Sigmoid colon (tissue), 7 donors: ENCODE measurements around the gene FSTL1. TPM values are rescaled to one million over a fixed set of nuclear protein-coding genes. Genes with fewer than 3 reads are reported as not detected.

Source experiments
- DNase-seq: peaks from one replicate; pipeline ENCODE4 v3.0.0-alpha.2; 2019
- H3K27ac ChIP-seq, 4 donors: fragments of 200-600 bp; sonication (generic); one replicate each; pipeline ENCODE4 v1.5.1; 2016 to 2019; ENCODE audit warnings: mild to moderate bottlenecking in 1 of 4
- H3K27me3 ChIP-seq, 3 donors: fragments of 200-600 bp; sonication (generic); one replicate each; pipeline ENCODE4 v1.5.1; 2019; ENCODE audit warnings: mild to moderate bottlenecking in 1 of 3
- H3K36me3 ChIP-seq, 4 donors: fragments of 200-600 bp; sonication (generic); one replicate each; pipeline ENCODE4 v1.5.1; 2016 to 2019
- H3K4me1 ChIP-seq, 4 donors: fragments of 200-600 bp; sonication (generic); one replicate each; pipeline ENCODE4 v1.5.1; 2017 to 2019
- H3K4me3 ChIP-seq, 4 donors: fragments of 200-600 bp; sonication (generic); one replicate each; pipeline ENCODE4 v1.5.1; 2017 to 2019; ENCODE audit warnings: mild to moderate bottlenecking in 2 of 4, moderate library complexity in 1 of 4
- H3K9me3 ChIP-seq, 4 donors: fragments of 200-600 bp in 3 of 4; sonication (generic) in 3 of 4; one replicate each; pipeline versions ENCODE4 v1.5.1 to v1.6.1; 2013 to 2019
- CTCF ChIP-seq, 4 experiments: fragments of 450-650 bp in 3 of 4; fragments of 200-600 bp in 1 of 4; IDR thresholded peaks; one replicate each; pipeline ENCODE4 v1.5.1; 2016 to 2019; ENCODE audit warnings: antibody characterized with exemption in 4 of 4, mild to moderate bottlenecking in 3 of 4, moderate library complexity in 2 of 4
- EP300 ChIP-seq, 4 donors: sonication (generic); formaldehyde crosslinking; IDR thresholded peaks; one replicate each; pipeline ENCODE4 v1.6.1; 2017; ENCODE audit warnings: antibody characterized with exemption in 4 of 4
- POLR2A ChIP-seq, 2 donors: fragments of 450-650 bp; IDR thresholded peaks; one replicate each; pipeline ENCODE4 v1.6.1; 2016; ENCODE audit warnings: antibody characterized with exemption in 2 of 2, mild to moderate bottlenecking in 2 of 2, moderate library complexity in 2 of 2
- POLR2AphosphoS5 ChIP-seq, 4 donors: sonication (generic); formaldehyde crosslinking; IDR thresholded peaks; one replicate each; pipeline ENCODE4 v1.6.1; 2017; ENCODE audit warnings: antibody characterized with exemption in 4 of 4
- WGBS, 2 donors: extraction: QIAGEN DNeasy Blood & Tissue Kit; methylation state at CpG; one replicate each; pipeline ENCODE4 v1.1.7; 2013; 5-methylcytosine and 5-hydroxymethylcytosine counted together
- intact Hi-C: fragments of 100-400 bp; cut with DNase I; formaldehyde crosslinking; loops from one replicate; pipeline ENCODE4 v1.15.1; 2023
- polyA plus RNA-seq, 3 donors: library from polyadenylated mRNA; stranded (reverse); fragments of 200-250 nt; gene quantifications; one replicate each; pipeline ENCODE4 v1.2.3, GENCODE V29; 2013
- total RNA-seq, 4 donors: library from RNA; depleted of rRNA; stranded (reverse); fragments of >200 nt; gene quantifications; one replicate each; pipeline ENCODE4 v1.1.0, GENCODE V29; 2016
- donor health status: healthy with polysubstance abuse.
- donor health status: Bipolar disorder and iron deficiency.
- donor health status: healthy.

Gene FSTL1
- total and polyA plus RNA-seq, 7 donors, result 8.1 to 653 (median 266) TPM

GRCh38 chr3:120448756-120449155 lies 2.0 kb downstream of the FSTL1 start:
- intact Hi-C loops, result no loop called here
- H3K27me3 ChIP-seq, result no peaks in the 10 kb centered on the region
- TF ChIP-seq CTCF (IDR thresholded peaks at IDR 0.05), result no peak
- TF ChIP-seq POLR2A (IDR thresholded peaks at IDR 0.05), result no peak
- TF ChIP-seq POLR2AphosphoS5 (IDR thresholded peaks at IDR 0.05), result peak in 2 of 4 donors; percentile 21
- no peak for TF ChIP-seq EP300 (IDR thresholded peaks at IDR 0.05)
- no peak for DNase-seq
- WGBS, 2 donors, result 80 to 81% methylated on average over 2 of the region's 2 CpGs
- H3K36me3 ChIP-seq, result no peaks in the 10 kb centered on the region
- peak overlapping the region; percentile 96 to 98 (median 98) for H3K27ac ChIP-seq
- no peaks in the 10 kb centered on the region for H3K9me3 ChIP-seq
- H3K4me3 ChIP-seq, result peak overlapping the region; percentile 85 to 94 (median 89)
- H3K4me1 ChIP-seq, result peaks cover 0 to 68% (median 64%) of the 10 kb centered on the region in 4 donors

GRCh38 chr3:120446891-120447668 lies 3.7 kb downstream of the FSTL1 start:
- Histone ChIP-seq H3K4me1 (peaks cover 0 to 82% (median 79%) of the 10 kb centered on the region in 4 donors), H3K9me3 (no peaks in the 10 kb centered on the region), H3K4me3 (peak overlapping the region in 1 of 4 donors; percentile 94), H3K36me3 (no peaks in the 10 kb centered on the region), H3K27me3 (no peaks in the 10 kb centered on the region), H3K27ac (peak overlapping the region; percentile 37 to 98 (median 96))
- TF ChIP-seq POLR2A (IDR thresholded peaks at IDR 0.05), result no peak
- no peak for TF ChIP-seq POLR2AphosphoS5 (IDR thresholded peaks at IDR 0.05)
- TF ChIP-seq CTCF (IDR thresholded peaks at IDR 0.05), result no peak
- TF ChIP-seq EP300 (IDR thresholded peaks at IDR 0.05), result no peak
- DNase-seq, result no peak
- WGBS, 2 donors, result 91 to 94% methylated on average over 1 of the region's 1 CpG
- intact Hi-C loops, result no loop called here

- DNase-seq, result no peak
- intact Hi-C loops, result no loop called here
- H3K4me1 ChIP-seq, result peaks cover 0 to 87% (median 84%) of the 10 kb centered on the region in 4 donors
- no peaks in the 10 kb centered on the region for H3K9me3 ChIP-seq
- TF ChIP-seq POLR2A (IDR thresholded peaks at IDR 0.05), result no peak
- TF ChIP-seq CTCF (IDR thresholded peaks at IDR 0.05), result no peak
- TF ChIP-seq POLR2AphosphoS5 (IDR thresholded peaks at IDR 0.05), result no peak
- no peak for TF ChIP-seq EP300 (IDR thresholded peaks at IDR 0.05)
- peaks cover 0 to 3% (median 0%) of the 10 kb centered on the region in 4 donors for H3K36me3 ChIP-seq
- no peaks in the 10 kb centered on the region for H3K27me3 ChIP-seq
- peak overlapping the region in 1 of 4 donors; percentile 4 for H3K4me3 ChIP-seq
- 80 to 81% methylated on average over 5 of the region's 5 CpGs for WGBS, 2 donors
- H3K27ac ChIP-seq, result peak overlapping the region; percentile 37 to 98 (median 96)
Measured at GRCh38 chr3:120445654-120446053, 5.1 kb downstream of the FSTL1 start.

- Histone ChIP-seq H3K4me1 (peaks cover 0 to 99% (median 94%) of the 10 kb centered on the region in 4 donors), H3K27me3 (no peaks in the 10 kb centered on the region)
Measured at GRCh38 chr3:120443626-120444123, 7.1 kb downstream of the FSTL1 start.

More at GRCh38 chr3:120443626-120444123, 7.1 kb downstream of the FSTL1 start:
- Histone ChIP-seq H3K36me3 (peaks cover 0 to 10% (median 0%) of the 10 kb centered on the region in 4 donors), H3K27ac (peak overlapping the region; percentile 24 to 98 (median 62)), H3K9me3 (no peaks in the 10 kb centered on the region), H3K4me3 (no peak overlapping the region)
- intact Hi-C loops, result no loop called here
- DNase-seq, result no peak
- TF ChIP-seq EP300 (IDR thresholded peaks at IDR 0.05) (no peak), CTCF (IDR thresholded peaks at IDR 0.05) (no peak), POLR2AphosphoS5 (IDR thresholded peaks at IDR 0.05) (no peak), POLR2A (IDR thresholded peaks at IDR 0.05) (no peak)
- 74 to 83% methylated on average over 1 of the region's 1 CpG for WGBS, 2 donors
